ENCODE results near the gene MRPS14. TPM values are rescaled to one million over a fixed set of nuclear protein-coding genes. Genes with fewer than 3 reads are reported as not detected.

Gene MRPS14
- 31.3 and 39.5 TPM in 2 replicates for total RNA-seq
- 31.6 and 31.8 TPM in 2 replicates for polyA plus RNA-seq
- 37.0 and 39.8 TPM in 2 replicates for polyA plus RNA-seq (2012)
- 1.1 and 10.1 TPM in 2 replicates for polyA minus RNA-seq (ENCODE audit: low replicate concordance)

DNA sequence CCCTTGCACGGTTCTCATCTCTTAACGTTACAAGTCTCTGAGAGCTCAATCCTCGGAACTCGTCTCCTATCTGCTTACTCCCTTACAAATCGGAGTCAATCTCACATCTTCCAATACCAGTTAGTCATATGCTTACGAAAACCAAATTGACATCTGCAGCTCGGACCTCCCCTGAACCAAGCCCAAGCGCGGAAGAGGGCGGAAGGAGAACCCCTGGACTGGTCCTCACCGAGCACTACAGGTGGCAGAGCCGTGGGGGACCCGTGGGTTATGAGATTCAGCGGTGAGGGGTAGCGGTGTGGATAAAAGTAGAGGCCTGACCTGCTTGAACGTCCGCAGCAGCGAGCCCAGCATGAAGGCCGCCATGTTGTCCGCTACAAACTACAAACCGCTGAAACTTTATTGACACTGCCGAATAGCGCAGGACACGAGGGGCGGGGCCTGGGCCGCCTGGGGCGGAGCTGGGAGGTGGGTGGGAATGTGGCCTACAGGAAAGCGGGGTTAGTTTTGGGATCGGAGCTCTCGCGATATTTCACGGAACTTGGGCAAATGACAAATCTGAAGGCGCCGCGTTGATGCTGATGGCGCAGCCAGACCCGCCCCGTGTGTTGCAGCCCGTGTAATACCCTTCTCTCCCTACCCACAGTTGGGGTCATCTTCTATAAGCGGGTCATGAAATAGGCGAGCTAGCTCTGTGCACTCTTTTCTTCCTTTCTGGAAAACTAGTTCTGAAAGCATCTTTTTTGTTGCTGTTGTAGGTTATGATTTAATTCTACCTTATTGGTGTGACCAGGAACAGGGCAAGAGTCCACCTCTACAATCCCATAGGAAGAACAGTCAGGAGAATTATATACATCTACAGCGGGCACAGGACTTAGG is at the start of gene MRPS14:
MRPS14 (minus strand) TSS at position 383 of the 879 bp plus-strand sequence; CDS start at position 366, 17 bp downstream.
- Histone ChIP-seq H3K4me2 (ENCODE audit: extremely low read depth, insufficient read depth, low read length) (peak within 1 kb of the TSS; percentile 77), H3K27ac (ENCODE audit: insufficient read depth, low read length) (peak within 1 kb of the TSS; percentile 92), H3K9me3 (ENCODE audit: control insufficient read depth, insufficient read depth, low read depth, low read length) (no peaks in the 10 kb centered on the region), H2AFZ (ENCODE audit: low read length) (peak within 1 kb of the TSS; percentile 93), H3K4me1 (ENCODE audit: control insufficient read depth, extremely low read depth, insufficient read depth, low read length) (no peaks in the 10 kb centered on the region), H3K9ac (ENCODE audit: insufficient read depth, low read length) (peak within 1 kb of the TSS; percentile 90), H3K4me3 (replicated peaks in 1 of 4; ENCODE audit: control extremely low read depth in 1 of 4, insufficient read depth in 1 of 4, low read depth in 3 of 4, low read length in 4 of 4) (peak within 1 kb of the TSS; percentile 63 to 100 (median 87)), H3K79me2 (ENCODE audit: control insufficient read depth, insufficient read depth, low read length) (peaks cover 28% of the 10 kb centered on the region), H4K20me1 (ENCODE audit: control insufficient read depth, extremely low read depth, insufficient read depth, low read length) (no peaks in the 10 kb centered on the region), H3K27me3 (ENCODE audit: control insufficient read depth, insufficient read depth, low read length) (no peaks in the 10 kb centered on the region), H3K36me3 (ENCODE audit: control insufficient read depth, insufficient read depth, low read length) (peaks cover 2% of the 10 kb centered on the region)
- TF ChIP-seq EZH2 (IDR thresholded peaks at IDR 0.05; ENCODE audit: low read length, missing control alignments) = no peak
- TF ChIP-seq, protein P1, sequence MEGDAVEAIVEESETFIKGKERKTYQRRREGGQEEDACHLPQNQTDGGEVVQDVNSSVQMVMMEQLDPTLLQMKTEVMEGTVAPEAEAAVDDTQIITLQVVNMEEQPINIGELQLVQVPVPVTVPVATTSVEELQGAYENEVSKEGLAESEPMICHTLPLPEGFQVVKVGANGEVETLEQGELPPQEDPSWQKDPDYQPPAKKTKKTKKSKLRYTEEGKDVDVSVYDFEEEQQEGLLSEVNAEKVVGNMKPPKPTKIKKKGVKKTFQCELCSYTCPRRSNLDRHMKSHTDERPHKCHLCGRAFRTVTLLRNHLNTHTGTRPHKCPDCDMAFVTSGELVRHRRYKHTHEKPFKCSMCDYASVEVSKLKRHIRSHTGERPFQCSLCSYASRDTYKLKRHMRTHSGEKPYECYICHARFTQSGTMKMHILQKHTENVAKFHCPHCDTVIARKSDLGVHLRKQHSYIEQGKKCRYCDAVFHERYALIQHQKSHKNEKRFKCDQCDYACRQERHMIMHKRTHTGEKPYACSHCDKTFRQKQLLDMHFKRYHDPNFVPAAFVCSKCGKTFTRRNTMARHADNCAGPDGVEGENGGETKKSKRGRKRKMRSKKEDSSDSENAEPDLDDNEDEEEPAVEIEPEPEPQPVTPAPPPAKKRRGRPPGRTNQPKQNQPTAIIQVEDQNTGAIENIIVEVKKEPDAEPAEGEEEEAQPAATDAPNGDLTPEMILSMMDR (conservative IDR thresholded peaks at IDR 0.05 in 1 of 2, IDR thresholded peaks at IDR 0.05 in 1 of 2; ENCODE audit: low read depth in 1 of 2, low read length in 2 of 2) = no peak
- DNase-seq (ENCODE audit: low read depth in 2 of 2) = peak; percentile 98 to 99

DNA sequence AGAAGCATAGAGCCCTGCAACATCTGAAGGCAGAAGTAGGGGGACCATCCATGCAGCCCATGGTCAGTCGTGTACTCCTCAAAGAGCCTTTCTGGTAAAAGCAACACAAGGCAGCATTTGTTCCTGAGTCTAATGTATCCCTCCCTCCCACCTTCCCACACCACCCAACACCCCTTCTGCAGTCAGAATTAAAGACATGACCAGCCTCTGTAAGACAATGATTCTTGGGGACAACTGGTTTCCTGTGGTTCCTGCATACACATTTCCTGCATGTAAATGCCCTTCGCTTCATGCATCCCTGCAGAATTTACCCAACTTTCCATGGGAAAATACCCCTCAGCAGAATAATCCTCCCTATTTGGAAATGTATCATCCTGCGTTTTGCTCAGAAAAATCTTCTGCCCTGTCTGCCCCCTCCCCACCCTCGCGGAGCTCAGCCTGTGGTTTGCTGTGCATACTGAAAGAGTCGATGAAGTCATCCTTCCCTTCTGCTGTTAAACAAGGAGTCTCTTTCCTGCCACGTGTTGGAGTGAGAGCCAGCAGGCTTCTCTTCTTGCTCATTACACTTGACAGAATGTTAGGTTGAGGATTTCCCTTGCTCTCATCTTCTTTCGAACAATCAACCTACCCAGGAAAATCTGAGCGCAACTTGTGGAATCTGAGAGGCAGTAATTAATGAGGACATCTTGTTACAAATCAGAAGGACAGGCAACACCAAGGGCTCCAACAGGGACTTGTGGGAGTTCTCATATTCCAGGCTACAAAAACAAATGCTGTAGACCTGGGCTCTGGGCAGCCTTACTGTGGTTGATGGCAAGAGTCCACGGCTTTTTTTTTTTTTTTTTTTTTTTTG is 49.1 kb upstream of the MRPS14 start:
- no peak overlapping the region for H3K4me2 ChIP-seq (ENCODE audit: extremely low read depth, insufficient read depth, low read length)
- H3K27me3 ChIP-seq (ENCODE audit: control insufficient read depth, insufficient read depth, low read length) = no peaks in the 10 kb centered on the region
- TF ChIP-seq EZH2 (IDR thresholded peaks at IDR 0.05; ENCODE audit: low read length, missing control alignments) = no peak
- no peaks in the 10 kb centered on the region for H3K36me3 ChIP-seq (ENCODE audit: control insufficient read depth, insufficient read depth, low read length)
- no peaks in the 10 kb centered on the region for H4K20me1 ChIP-seq (ENCODE audit: control insufficient read depth, extremely low read depth, insufficient read depth, low read length)
- no peaks in the 10 kb centered on the region for H3K4me1 ChIP-seq (ENCODE audit: control insufficient read depth, extremely low read depth, insufficient read depth, low read length)
- H3K9me3 ChIP-seq (ENCODE audit: control insufficient read depth, insufficient read depth, low read depth, low read length) = no peaks in the 10 kb centered on the region
- H2AFZ ChIP-seq (ENCODE audit: low read length) = no peak overlapping the region
- peak; percentile 52 to 90 for DNase-seq (ENCODE audit: low read depth in 2 of 2)
- no peak overlapping the region for H3K27ac ChIP-seq (ENCODE audit: insufficient read depth, low read length)
- H3K9ac ChIP-seq (ENCODE audit: insufficient read depth, low read length) = no peak overlapping the region
- H3K79me2 ChIP-seq (ENCODE audit: control insufficient read depth, insufficient read depth, low read length) = no peaks in the 10 kb centered on the region
- no peak overlapping the region for H3K4me3 ChIP-seq (replicated peaks in 1 of 4; ENCODE audit: control extremely low read depth in 1 of 4, insufficient read depth in 1 of 4, low read depth in 3 of 4, low read length in 4 of 4)

DNA sequence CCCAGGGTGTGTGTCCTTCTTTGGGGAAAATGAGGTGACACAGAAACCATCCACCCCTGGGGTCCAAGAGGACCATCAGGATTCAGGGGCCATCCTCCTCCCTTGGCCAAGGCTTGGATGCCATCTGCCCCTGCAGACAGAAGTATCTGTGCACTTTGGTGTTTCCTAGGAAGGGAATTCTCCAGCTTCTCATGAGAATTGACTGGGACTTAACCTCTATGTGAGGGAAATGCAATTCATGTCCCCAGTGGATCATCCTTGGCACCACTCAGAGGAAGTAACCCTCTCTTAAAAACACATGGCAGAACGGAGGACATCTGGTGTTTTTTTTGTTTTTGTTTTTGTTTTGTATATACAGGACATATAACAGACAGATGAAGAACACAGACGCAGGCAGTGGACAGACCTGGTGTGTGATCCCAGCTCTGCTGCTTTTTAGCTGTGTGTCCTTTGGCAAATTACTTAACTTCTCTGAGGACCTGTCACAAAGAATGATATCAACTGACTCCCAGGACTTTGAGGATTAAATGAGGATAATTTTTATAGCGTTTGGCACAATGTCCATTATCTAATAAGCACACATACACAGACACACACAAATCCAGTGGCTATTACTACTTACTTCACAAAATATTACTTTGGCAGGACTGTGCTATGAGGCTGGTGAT is 48.2 kb upstream of the MRPS14 start:
- Histone ChIP-seq H3K79me2 (ENCODE audit: control insufficient read depth, insufficient read depth, low read length) (no peaks in the 10 kb centered on the region), H3K4me3 (replicated peaks in 1 of 4; ENCODE audit: control extremely low read depth in 1 of 4, insufficient read depth in 1 of 4, low read depth in 3 of 4, low read length in 4 of 4) (no peak overlapping the region), H3K4me1 (ENCODE audit: control insufficient read depth, extremely low read depth, insufficient read depth, low read length) (no peaks in the 10 kb centered on the region), H4K20me1 (ENCODE audit: control insufficient read depth, extremely low read depth, insufficient read depth, low read length) (no peaks in the 10 kb centered on the region), H3K27me3 (ENCODE audit: control insufficient read depth, insufficient read depth, low read length) (no peaks in the 10 kb centered on the region), H3K27ac (ENCODE audit: insufficient read depth, low read length) (no peak overlapping the region), H2AFZ (ENCODE audit: low read length) (no peak overlapping the region), H3K4me2 (ENCODE audit: extremely low read depth, insufficient read depth, low read length) (no peak overlapping the region), H3K9me3 (ENCODE audit: control insufficient read depth, insufficient read depth, low read depth, low read length) (no peaks in the 10 kb centered on the region), H3K9ac (ENCODE audit: insufficient read depth, low read length) (no peak overlapping the region), H3K36me3 (ENCODE audit: control insufficient read depth, insufficient read depth, low read length) (no peaks in the 10 kb centered on the region)
- no peak for DNase-seq (ENCODE audit: low read depth in 2 of 2)
- TF ChIP-seq EZH2 (IDR thresholded peaks at IDR 0.05; ENCODE audit: low read length, missing control alignments) = no peak
- TF ChIP-seq, protein P1 (conservative IDR thresholded peaks at IDR 0.05 in 1 of 2, IDR thresholded peaks at IDR 0.05 in 1 of 2; ENCODE audit: low read depth in 1 of 2, low read length in 2 of 2) = no peak
